NCI-H748 (cell line): ENCODE data around the gene IKZF2.

ENCODE experiments used
- DNase-seq: peaks from one replicate; lab custom pipeline; 2025; ENCODE audit not compliant: unreplicated experiment; lab: John Stamatoyannopoulos, UW

IKZF2 gene

DNA sequence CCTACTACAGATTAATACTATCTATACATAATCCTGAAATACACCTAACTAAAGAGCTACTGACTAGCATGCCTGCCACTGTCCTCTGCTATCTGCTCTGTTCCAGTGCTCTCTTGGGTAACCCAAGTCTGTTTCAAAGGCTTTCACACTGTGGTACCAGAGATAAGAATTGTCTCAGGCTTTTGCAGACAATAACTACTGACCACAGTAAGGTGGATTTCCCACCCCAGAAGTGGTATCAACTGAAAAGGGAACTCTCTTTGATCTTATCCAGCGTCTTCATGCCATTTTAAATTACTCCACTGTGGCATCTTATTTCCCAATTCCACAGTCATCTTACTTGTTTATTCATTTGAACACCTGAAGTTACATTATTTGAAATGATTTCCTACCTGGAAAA lies 190.2 kb downstream of the IKZF2 start:
- DNase-seq = no peak

DNA sequence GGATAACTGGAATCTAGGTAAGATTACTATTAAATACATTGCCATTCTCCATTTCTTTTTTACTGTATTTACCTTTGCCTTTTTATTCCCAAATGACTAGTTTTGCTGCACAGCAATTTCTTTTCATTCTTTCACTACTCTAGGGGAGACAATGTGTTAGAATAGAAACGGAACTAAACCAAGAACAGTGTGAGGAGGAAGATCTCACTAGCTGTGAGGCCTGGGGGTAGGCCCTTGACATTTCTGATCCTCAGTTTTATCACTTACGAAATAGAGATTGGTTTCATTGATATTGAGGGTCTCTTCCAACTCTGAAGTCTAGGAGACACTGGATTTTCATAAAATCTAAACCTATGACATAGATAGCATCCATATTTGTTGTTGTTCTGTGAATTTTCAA lies 191.1 kb downstream of the IKZF2 start:
- no peak for DNase-seq

GRCh38 chr2:212959471-212960117 lies 191.8 kb downstream of the IKZF2 start:
- DNase-seq = no peak

DNA sequence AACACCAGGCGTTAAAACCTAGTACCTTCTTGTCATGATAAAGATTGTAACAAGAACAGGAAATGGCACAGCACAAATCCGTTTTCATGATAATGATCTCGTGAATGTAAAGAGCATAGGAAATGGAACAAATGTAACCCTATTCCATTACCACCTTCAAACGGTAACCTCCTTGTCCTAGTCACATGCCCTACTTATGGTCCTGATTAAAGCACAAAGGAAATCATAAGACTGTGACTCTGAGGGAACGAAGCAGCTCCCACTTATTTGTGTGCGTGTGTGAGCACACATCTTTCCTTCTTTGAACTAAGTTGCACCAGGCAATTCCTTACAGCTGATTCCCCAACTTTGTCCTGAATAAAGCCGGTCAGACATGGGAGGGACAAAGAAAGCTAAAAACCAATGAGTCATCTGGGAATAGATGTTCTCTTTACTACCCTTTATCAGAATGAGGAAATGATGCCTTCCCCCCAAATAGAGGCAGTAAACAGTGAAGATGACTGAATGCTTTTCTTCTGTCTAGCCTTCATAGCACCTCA lies 192.6 kb downstream of the IKZF2 start:
- DNase-seq = no peak

- no peak for DNase-seq
Measured at GRCh38 chr2:212958133-212958532, 193.3 kb downstream of the IKZF2 start.

- no peak for DNase-seq
Measured at GRCh38 chr2:212957624-212958023, 193.8 kb downstream of the IKZF2 start.

- DNase-seq = no peak
Measured at GRCh38 chr2:212956665-212957607, 194.5 kb downstream of the IKZF2 start.

- peak; percentile 12 for DNase-seq
Measured at GRCh38 chr2:212953170-212953920, 198.1 kb downstream of the IKZF2 start.

GRCh38 chr2:212949786-212950185 lies 201.6 kb downstream of the IKZF2 start:
- DNase-seq = no peak
